GM18873 (cell line): ENCODE measurements around the gene PEDS1.
"Not testable (repeated sequence)": the region's sequence is repeated elsewhere in the genome, so short reads cannot be mapped to it uniquely, and the experiment has no call there.

Experiments used
- ATAC-seq: cut with Tn5 transposase; IDR thresholded peaks from one replicate; pipeline ENCODE4 v1.9.1; 2021; ENCODE audit warnings: mild to moderate bottlenecking, moderate library complexity, moderate number of reproducible peaks; ENCODE audit not compliant: unreplicated experiment, low FRiP score

PEDS1 gene

GRCh38 chr20:50136822-50137599, 16.5 kb downstream of the PEDS1 start:
- no peak for ATAC-seq

GRCh38 chr20:50135157-50135556, 18.4 kb downstream of the PEDS1 start:
- ATAC-seq = not testable (repeated sequence)

GRCh38 chr20:50133474-50134217, 19.9 kb downstream of the PEDS1 start:
- no peak for ATAC-seq

GRCh38 chr20:50133041-50133440, 20.5 kb downstream of the PEDS1 start:
- ATAC-seq = no peak

- ATAC-seq = no peak
These were observed 22.5 kb downstream of the PEDS1 start for GRCh38 chr20:50130995-50131394.

GRCh38 chr20:50130356-50130723, 23.2 kb downstream of the PEDS1 start:
- no peak for ATAC-seq

- no peak for ATAC-seq
These were observed 23.7 kb downstream of the PEDS1 start for GRCh38 chr20:50129662-50130355.

GRCh38 chr20:50128520-50128905, 25.0 kb downstream of the PEDS1 start:
- no peak for ATAC-seq

- ATAC-seq = no peak
These were observed 25.7 kb downstream of the PEDS1 start for GRCh38 chr20:50127587-50128519.

GRCh38 chr20:50126662-50127061, 26.9 kb downstream of the PEDS1 start:
- ATAC-seq = no peak

GRCh38 chr20:50125279-50125678, 28.2 kb downstream of the PEDS1 start:
- no peak for ATAC-seq

GRCh38 chr20:50124496-50124895, 29.0 kb downstream of the PEDS1 start:
- no peak for ATAC-seq

GRCh38 chr20:50123418-50123817, 30.1 kb downstream of the PEDS1 start:
- ATAC-seq = no peak

- no peak for ATAC-seq
These were observed 30.8 kb downstream of the PEDS1 start for GRCh38 chr20:50122763-50123162.

- no peak for ATAC-seq
These were observed 31.7 kb downstream of the PEDS1 start for GRCh38 chr20:50121858-50122271.

GRCh38 chr20:50120935-50121693, 32.4 kb downstream of the PEDS1 start:
- no peak for ATAC-seq

GRCh38 chr20:50118203-50118602, 35.3 kb downstream of the PEDS1 start:
- ATAC-seq = no peak

- ATAC-seq = no peak
These were observed 37.0 kb downstream of the PEDS1 start for GRCh38 chr20:50116368-50116999.
